ENCODE results near the gene SHH.
"Not testable (repeated sequence)": the region's sequence is repeated elsewhere in the genome, so short reads cannot be mapped to it uniquely, and the experiment has no call there.

The SHH gene

GRCh38 chr7:155818154-155818819, 6.0 kb upstream of the SHH start:
- TF ChIP-seq BACH2 (CRISPR knock-in tag; IDR thresholded peaks at IDR 0.05; ENCODE audit: borderline replicate concordance) = no peak
- TF ChIP-seq ISL1 (CRISPR knock-in tag; IDR thresholded peaks at IDR 0.05) = no peak
- TF ChIP-seq ZFP3 (CRISPR knock-in tag; IDR thresholded peaks at IDR 0.05) = no peak
- no peak for TF ChIP-seq ARNTL (CRISPR knock-in tag; IDR thresholded peaks at IDR 0.05; ENCODE audit: borderline replicate concordance, low read depth)
- no peak for TF ChIP-seq ZNF8 (CRISPR knock-in tag; IDR thresholded peaks at IDR 0.05)
- no peak for TF ChIP-seq TOX (CRISPR knock-in tag; IDR thresholded peaks at IDR 0.05; ENCODE audit: borderline replicate concordance)
- TF ChIP-seq ZC3H10 (CRISPR knock-in tag; IDR thresholded peaks at IDR 0.05) = no peak
- TF ChIP-seq SNAI2 (CRISPR knock-in tag; IDR thresholded peaks at IDR 0.05) = no peak

GRCh38 chr7:155817515-155817914, 5.3 kb upstream of the SHH start:
- not testable (repeated sequence) for ATAC-seq

More at GRCh38 chr7:155818154-155818819, 6.0 kb upstream of the SHH start:
- ATAC-seq = no peak

- ATAC-seq = no peak
- TF ChIP-seq BACH2 (CRISPR knock-in tag; IDR thresholded peaks at IDR 0.05; ENCODE audit: borderline replicate concordance) = no peak
- TF ChIP-seq ZNF8 (CRISPR knock-in tag; IDR thresholded peaks at IDR 0.05) = no peak
- TF ChIP-seq CSDC2 (CRISPR knock-in tag; IDR thresholded peaks at IDR 0.05) = no peak
- no peak for TF ChIP-seq ZFP3 (CRISPR knock-in tag; IDR thresholded peaks at IDR 0.05)
- TF ChIP-seq PATZ1 (CRISPR knock-in tag; IDR thresholded peaks at IDR 0.05; ENCODE audit: borderline replicate concordance) = no peak
- TF ChIP-seq TSHZ2 (CRISPR knock-in tag; IDR thresholded peaks at IDR 0.05) = no peak
- TF ChIP-seq ZNF565 (CRISPR knock-in tag; conservative IDR thresholded peaks at IDR 0.05; ENCODE audit: low read depth) = no peak
- TF ChIP-seq TCF4 (CRISPR knock-in tag; IDR thresholded peaks at IDR 0.05; ENCODE audit: borderline replicate concordance) = no peak
- no peak for TF ChIP-seq ZNF70 (CRISPR knock-in tag; IDR thresholded peaks at IDR 0.05)
Measured at GRCh38 chr7:155816996-155817395, 4.7 kb upstream of the SHH start.

- ATAC-seq = no peak
- no peak for TF ChIP-seq OSR1 (CRISPR knock-in tag; IDR thresholded peaks at IDR 0.05)
- TF ChIP-seq ZC3H10 (CRISPR knock-in tag; IDR thresholded peaks at IDR 0.05) = no peak
Measured at GRCh38 chr7:155816192-155816508, 3.9 kb upstream of the SHH start.

- TF ChIP-seq ZFP30 (CRISPR knock-in tag; IDR thresholded peaks at IDR 0.05) (no peak), ZNF565 (CRISPR knock-in tag; conservative IDR thresholded peaks at IDR 0.05; ENCODE audit: low read depth) (no peak)
- peak; percentile 84 for ATAC-seq
Measured at GRCh38 chr7:155815332-155816191, 3.3 kb upstream of the SHH start.

GRCh38 chr7:155814316-155815276, 2.3 kb upstream of the SHH start:
- ATAC-seq = no peak; the same call in 2 of the 3 replicates
- TF ChIP-seq BACH2 (CRISPR knock-in tag; IDR thresholded peaks at IDR 0.05; ENCODE audit: borderline replicate concordance) = no peak
- no peak for TF ChIP-seq TSHZ2 (CRISPR knock-in tag; IDR thresholded peaks at IDR 0.05)
- TF ChIP-seq CSRNP3 (CRISPR knock-in tag; IDR thresholded peaks at IDR 0.05) = no peak
- TF ChIP-seq OSR1 (CRISPR knock-in tag; IDR thresholded peaks at IDR 0.05) = no peak
- no peak for TF ChIP-seq TOX (CRISPR knock-in tag; IDR thresholded peaks at IDR 0.05; ENCODE audit: borderline replicate concordance)
- no peak for TF ChIP-seq TCF4 (CRISPR knock-in tag; IDR thresholded peaks at IDR 0.05; ENCODE audit: borderline replicate concordance)
- TF ChIP-seq POU6F1 (CRISPR knock-in tag; IDR thresholded peaks at IDR 0.05; ENCODE audit: borderline replicate concordance, low read depth) = no peak

Data from SK-N-SH treated with all-trans-retinoic acid at 6 μM for 48 hours (cell line).